Duodenal mucosa (tissue), 2 donors: Measurements from ENCODE around the gene ACAN.

ENCODE experiments used
- H3K27ac ChIP-seq: one replicate; pipeline ENCODE4 v1.7.0; 2013; ENCODE audit warnings: low read depth, low read length
- H3K27me3 ChIP-seq, 2 donors: one replicate each; pipeline ENCODE4 v1.7.0; 2013; ENCODE audit warnings: low read length in 2 of 2, control low read depth in 1 of 2; ENCODE audit not compliant: insufficient read depth in 2 of 2, control insufficient read depth in 1 of 2
- H3K36me3 ChIP-seq, 2 donors: one replicate each; pipeline ENCODE4 v1.7.0; 2013; ENCODE audit warnings: low read length in 2 of 2, control low read depth in 1 of 2; ENCODE audit not compliant: insufficient read depth in 2 of 2, control insufficient read depth in 1 of 2
- H3K4me1 ChIP-seq, 2 donors: one replicate each; pipeline ENCODE4 v1.7.0; 2013; ENCODE audit warnings: low read length in 2 of 2, control low read depth in 1 of 2; ENCODE audit not compliant: insufficient read depth in 2 of 2, control insufficient read depth in 1 of 2
- H3K4me3 ChIP-seq, 2 donors: one replicate each; pipeline ENCODE4 v1.7.0; 2013; ENCODE audit warnings: low read length in 2 of 2, low read depth in 1 of 2
- H3K9ac ChIP-seq, 2 donors: one replicate each; pipeline ENCODE4 v1.7.0; 2013; ENCODE audit warnings: low read length in 2 of 2, low read depth in 1 of 2
- H3K9me3 ChIP-seq, 2 donors: one replicate each; pipeline ENCODE4 v1.7.0; 2013; ENCODE audit warnings: low read length in 2 of 2, control low read depth in 1 of 2; ENCODE audit not compliant: control insufficient read depth in 1 of 2

ACAN gene

DNA sequence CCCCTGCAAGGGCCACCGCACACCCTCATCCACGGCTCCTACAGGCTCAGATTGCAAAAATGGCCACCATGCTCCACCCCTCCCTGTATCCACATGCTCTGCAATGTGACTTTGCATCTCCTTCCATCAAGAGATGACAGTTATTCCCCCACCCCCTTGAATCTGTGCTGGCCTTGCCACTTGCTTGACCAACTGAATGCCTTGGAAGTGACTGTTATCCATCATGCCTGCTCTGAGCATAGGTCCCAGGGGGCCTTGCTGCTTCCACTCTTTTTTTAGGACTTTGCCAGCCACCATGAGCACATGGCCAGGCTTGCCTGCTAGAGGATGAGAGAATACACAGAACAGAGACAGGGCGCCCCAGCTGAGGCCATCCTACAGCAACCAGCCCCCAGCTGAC, 78.5 kb downstream of the ACAN start:
- H3K27ac ChIP-seq: no peak overlapping the region
- H3K9ac ChIP-seq: no peak overlapping the region
- no peaks in the 10 kb centered on the region for H3K27me3 ChIP-seq
- H3K4me1 ChIP-seq: no peaks in the 10 kb centered on the region
- H3K36me3 ChIP-seq: no peaks in the 10 kb centered on the region
- no peak overlapping the region for H3K4me3 ChIP-seq
- H3K9me3 ChIP-seq: no peaks in the 10 kb centered on the region

DNA sequence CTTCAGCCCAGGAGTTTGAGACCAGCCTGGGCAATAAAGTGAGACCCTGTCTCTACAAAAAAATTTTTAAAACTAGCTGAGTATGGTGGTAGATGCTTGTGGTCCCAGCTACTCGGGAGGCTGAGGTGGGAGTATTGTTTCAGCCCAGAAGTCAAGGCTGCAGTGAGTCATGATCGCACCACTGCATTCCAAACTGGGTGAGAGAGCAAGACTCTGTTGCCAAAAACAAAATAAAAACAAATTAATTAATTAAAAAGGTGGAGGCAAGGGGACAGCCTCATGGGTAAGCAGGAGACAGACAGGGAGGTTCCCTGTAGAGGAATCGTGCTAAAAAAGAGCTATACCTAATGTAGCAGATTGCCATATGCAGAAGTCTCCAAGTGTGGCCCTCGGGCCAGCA, 79.5 kb downstream of the ACAN start:
- Histone ChIP-seq H3K27me3 (no peaks in the 10 kb centered on the region), H3K4me1 (no peaks in the 10 kb centered on the region), H3K4me3 (no peak overlapping the region), H3K27ac (no peak overlapping the region), H3K36me3 (no peaks in the 10 kb centered on the region), H3K9me3 (no peaks in the 10 kb centered on the region), H3K9ac (no peak overlapping the region)

DNA sequence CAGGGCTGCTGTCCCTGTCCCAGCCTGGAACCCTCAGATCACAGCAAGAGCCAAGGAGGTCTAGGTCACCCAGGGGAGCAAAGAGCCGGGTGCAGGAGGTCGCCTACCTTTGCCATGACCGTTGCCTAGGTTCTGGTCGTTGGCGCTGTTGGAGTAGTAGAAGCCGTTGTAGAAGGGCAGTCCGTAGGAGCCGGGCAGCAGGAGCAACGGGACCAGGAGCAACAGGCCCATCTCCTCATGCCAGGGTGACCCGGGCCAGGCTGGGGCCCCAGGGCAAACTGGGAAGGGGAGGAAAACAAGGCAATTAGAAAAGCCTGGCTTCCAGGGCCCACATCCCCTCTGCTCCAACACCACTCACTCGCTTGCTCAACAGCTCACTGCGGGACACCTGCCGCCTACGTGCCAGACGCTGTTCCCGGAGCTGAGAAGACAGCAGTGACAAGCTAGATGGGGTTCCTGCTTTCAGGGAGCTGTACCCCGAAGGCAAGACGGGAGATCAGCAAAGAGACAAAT, 83.9 kb downstream of the ACAN start:
- H3K4me1 ChIP-seq: no peaks in the 10 kb centered on the region
- H3K36me3 ChIP-seq: no peaks in the 10 kb centered on the region
- no peaks in the 10 kb centered on the region for H3K27me3 ChIP-seq
- no peak overlapping the region for H3K4me3 ChIP-seq
- no peak overlapping the region for H3K9ac ChIP-seq
- H3K27ac ChIP-seq: no peak overlapping the region
- H3K9me3 ChIP-seq: no peaks in the 10 kb centered on the region

DNA sequence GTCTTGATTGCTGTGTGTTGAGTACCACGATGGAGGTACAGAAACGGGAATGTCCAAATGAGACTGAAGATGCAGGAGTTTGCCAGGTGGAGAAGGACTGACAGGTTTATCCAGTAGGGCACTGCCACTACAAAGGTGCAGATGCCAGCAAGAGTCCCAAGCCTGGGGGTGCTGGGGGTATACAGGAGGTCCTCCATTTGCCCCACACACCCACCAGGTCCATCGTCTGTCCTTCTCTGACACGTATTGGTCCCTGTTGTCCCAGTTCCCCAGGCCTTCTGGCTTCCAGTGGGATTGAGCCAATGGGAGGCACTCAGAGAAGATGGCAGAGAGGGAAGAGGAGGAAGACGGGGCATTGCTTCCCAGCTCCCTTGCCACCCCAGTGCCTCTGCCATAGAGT, 85.5 kb downstream of the ACAN start:
- H3K4me1 ChIP-seq: no peaks in the 10 kb centered on the region
- no peaks in the 10 kb centered on the region for H3K27me3 ChIP-seq
- H3K9ac ChIP-seq: no peak overlapping the region
- H3K4me3 ChIP-seq: no peak overlapping the region
- no peaks in the 10 kb centered on the region for H3K9me3 ChIP-seq
- no peak overlapping the region for H3K27ac ChIP-seq
- H3K36me3 ChIP-seq: no peaks in the 10 kb centered on the region

DNA sequence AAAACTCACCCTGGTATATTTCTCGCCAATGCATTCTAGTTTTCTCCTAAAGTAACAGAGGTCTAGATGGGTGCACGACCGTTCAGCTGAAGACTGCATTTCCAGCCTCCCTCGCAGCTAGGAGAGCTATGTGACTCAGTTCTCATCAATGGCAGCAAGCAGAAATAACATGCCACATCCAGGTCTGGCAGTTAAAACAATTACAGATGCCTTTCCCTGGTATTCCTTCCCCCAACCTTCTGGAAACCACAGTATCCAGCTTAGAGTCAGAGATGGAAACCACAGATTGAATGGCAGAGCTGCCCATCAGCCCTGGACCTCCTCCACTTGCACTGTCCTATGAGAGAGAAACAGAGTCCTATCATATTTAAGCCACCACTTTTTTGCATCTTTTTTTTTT, 87.3 kb downstream of the ACAN start:
- H3K9ac ChIP-seq: no peak overlapping the region
- no peak overlapping the region for H3K4me3 ChIP-seq
- no peaks in the 10 kb centered on the region for H3K9me3 ChIP-seq
- peaks cover 8 to 15% of the 10 kb centered on the region in 2 donors for H3K27me3 ChIP-seq
- no peak overlapping the region for H3K27ac ChIP-seq
- H3K36me3 ChIP-seq: no peaks in the 10 kb centered on the region
- H3K4me1 ChIP-seq: peaks cover 0 to 15% of the 10 kb centered on the region in 2 donors

DNA sequence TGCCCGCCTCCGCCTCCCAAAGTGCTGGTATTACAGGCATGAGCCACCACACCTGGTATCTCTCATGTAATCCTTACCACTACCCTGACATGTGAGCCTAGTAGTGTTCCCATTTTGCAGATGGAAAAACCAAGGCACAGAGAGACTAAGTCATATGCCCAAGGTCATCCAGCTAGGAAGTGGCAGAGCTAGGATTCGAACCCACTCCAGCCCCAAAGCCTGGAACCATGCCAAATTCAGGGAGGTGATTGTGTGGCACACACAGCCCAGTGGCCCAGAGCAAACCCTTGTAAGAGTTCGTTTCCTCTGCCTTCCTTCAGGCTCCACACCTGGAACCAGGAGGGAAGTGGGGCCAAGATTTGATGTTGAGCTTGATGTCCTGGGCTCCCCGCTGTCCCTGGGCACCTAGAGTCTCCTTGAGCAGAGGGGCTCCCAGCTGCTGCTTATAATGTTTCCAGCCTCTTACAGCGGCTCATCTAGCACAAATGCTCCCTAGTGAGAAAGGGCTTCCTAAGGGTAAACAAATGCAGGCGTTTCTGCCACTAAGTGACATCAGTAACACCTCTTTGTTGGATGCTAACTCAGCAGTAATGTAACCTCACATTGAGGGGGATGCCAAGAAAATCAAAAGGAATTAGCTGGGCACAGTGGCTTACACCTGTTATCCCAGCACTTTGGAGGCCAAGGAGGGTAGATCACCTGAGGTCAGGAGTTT, 88.5 kb downstream of the ACAN start:
- Histone ChIP-seq H3K27me3 (peaks cover 8 to 15% of the 10 kb centered on the region in 2 donors), H3K9ac (no peak overlapping the region)

DNA sequence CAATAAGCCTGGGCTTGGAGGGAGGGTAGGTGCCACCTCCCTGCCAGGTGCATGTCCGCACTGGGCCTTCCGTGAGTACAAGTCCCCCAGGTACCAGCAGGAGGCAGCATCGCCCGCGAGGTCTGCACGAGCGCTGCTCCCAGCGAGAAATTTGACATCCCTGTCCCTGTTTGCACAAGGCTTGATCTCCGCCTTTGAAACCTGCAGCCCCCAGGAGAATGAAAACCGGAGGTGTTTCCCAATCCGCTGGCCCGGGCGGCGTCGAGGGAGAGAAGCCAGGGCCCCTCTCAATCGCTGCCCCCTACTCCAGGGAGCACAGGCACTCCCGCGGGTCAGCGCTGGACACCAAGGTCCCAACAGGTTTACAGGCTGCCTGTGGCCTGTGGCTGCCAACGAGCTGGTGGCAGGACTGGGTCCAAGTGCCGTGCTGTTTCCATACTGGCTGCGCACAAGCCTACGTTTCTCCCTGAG, 91.1 kb downstream of the ACAN start:
- H3K4me1 ChIP-seq: peaks cover 7 to 20% of the 10 kb centered on the region in 2 donors
- H3K27ac ChIP-seq: no peak overlapping the region
- peaks cover 8 to 15% of the 10 kb centered on the region in 2 donors for H3K27me3 ChIP-seq
- H3K9me3 ChIP-seq: no peaks in the 10 kb centered on the region
- no peak overlapping the region for H3K9ac ChIP-seq
- no peaks in the 10 kb centered on the region for H3K36me3 ChIP-seq
- peak overlapping the region; percentile 65 to 67 for H3K4me3 ChIP-seq

More for the DNA sequence above, 88.5 kb downstream of the ACAN start:
- no peaks in the 10 kb centered on the region for H3K36me3 ChIP-seq
- H3K4me1 ChIP-seq: peaks cover 1 to 15% of the 10 kb centered on the region in 2 donors
- H3K4me3 ChIP-seq: no peak overlapping the region
- H3K27ac ChIP-seq: no peak overlapping the region
- no peaks in the 10 kb centered on the region for H3K9me3 ChIP-seq

DNA sequence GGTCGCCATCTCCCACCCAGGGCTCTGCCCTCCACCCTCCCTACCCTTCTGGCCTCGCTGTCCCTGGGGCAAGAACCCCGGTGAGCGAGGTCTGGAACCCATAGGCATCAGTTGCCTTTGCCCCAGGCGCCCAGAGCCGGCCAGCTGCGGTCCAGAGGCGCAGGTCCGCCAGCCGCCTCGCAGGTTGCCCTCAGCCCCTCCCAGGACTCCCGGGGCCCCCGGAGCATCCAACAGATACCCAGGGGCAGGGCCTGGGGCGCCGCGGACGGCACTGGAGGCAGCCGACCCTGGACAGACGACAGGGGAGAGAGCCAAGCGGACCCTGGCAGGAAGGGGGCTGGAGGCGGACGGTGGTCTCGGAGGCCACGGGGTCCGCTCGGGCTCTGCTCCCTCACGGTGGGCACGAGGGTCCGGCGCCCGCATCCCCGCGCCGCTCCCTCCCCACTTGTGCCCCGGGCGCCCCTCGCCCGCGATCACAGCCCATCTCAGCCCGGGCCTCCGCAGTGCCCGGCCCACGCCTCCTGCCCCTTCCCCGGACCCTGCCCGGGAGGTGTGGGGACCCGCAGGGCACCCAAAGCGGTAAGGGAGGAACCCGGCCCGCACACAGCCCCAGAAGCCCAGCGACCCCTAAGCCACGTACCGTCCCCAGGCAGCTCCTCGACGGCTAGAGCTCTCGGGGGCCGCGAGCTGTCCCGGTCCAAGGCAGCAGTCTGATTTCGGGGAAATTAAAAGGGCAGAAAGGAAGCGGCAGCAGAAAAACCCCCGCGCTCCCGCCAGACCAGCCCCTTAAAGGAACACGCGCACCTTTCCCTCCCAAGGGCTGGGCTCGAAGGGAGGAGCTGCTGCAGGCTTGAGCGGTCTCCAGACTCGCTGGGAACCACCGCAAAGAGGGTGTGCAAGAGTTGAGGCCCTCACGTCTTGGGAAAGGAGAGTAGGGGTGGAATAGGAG, 91.9 kb downstream of the ACAN start, which contains the start of gene HAPLN3:
Gene HAPLN3 (minus strand): TSS at position 726 of the 949 bp plus-strand sequence. CDS start 8,246 bp downstream, outside the sequence.
- no peaks in the 10 kb centered on the region for H3K36me3 ChIP-seq
- H3K4me3 ChIP-seq: peak within 1 kb of the TSS; percentile 65 to 67
- H3K27me3 ChIP-seq: peaks cover 8 to 15% of the 10 kb centered on the region in 2 donors
- H3K9ac ChIP-seq: no peak within 1 kb of the TSS
- no peaks in the 10 kb centered on the region for H3K9me3 ChIP-seq
- peaks cover 7 to 20% of the 10 kb centered on the region in 2 donors for H3K4me1 ChIP-seq
- no peak within 1 kb of the TSS for H3K27ac ChIP-seq

DNA sequence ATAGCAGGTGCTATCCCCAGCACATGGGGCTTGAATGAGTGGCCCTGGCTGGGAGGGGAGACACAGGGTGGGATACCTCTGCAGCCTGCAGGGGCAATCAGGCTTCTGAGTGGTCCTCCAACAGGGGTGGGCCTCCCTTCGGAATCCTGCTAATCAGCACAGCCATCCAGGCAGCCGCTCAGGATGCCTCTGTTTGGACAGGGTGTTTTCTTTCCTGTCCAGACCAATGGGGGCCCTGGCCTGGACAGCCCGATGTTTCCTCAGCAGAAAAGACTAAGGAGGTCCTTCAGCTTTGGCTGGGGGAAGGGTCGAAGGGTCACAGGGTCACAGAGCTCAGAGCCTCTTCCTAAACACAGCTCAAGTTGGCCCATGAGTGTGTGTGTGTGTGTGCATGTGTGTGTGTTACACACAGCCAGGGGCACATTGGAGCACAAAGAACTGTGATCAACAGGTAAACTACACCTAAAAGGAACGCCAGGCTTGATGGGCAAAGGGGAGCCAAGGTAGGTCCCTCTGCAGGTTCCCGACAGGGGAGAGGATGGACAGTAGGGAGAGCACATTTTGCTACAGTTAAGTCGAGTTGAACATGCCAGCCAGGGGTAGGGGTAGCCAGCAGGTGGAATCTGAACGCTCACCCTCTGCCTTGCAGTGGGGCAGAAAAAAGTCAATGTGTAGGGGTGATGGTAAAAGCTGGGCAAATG, 93.2 kb downstream of the ACAN start:
- no peak overlapping the region for H3K9ac ChIP-seq
- no peak overlapping the region for H3K27ac ChIP-seq

More for the DNA sequence above, 93.2 kb downstream of the ACAN start:
- Histone ChIP-seq H3K4me1 (peaks cover 7 to 20% of the 10 kb centered on the region in 2 donors), H3K27me3 (peaks cover 8 to 15% of the 10 kb centered on the region in 2 donors), H3K36me3 (no peaks in the 10 kb centered on the region), H3K9me3 (no peaks in the 10 kb centered on the region), H3K4me3 (no peak overlapping the region)
